SIG-M5 treated with dmso at 0.1 percent for 504 hours (cell line): Measurements from ENCODE around the gene CHTF8.
"Not testable (repeated sequence)": the region's sequence is repeated elsewhere in the genome, so short reads cannot be mapped to it uniquely, and the experiment has no call there.

Source experiments
- DNase-seq: peaks from one replicate; lab custom pipeline; 2025; ENCODE audit not compliant: unreplicated experiment; lab: John Stamatoyannopoulos, UW

The CHTF8 gene

GRCh38 chr16:69139464-69139863 lies 7.1 kb upstream of the CHTF8 start:
- DNase-seq = not testable (repeated sequence)

- no peak for DNase-seq
These were observed 6.2 kb upstream of the CHTF8 start for GRCh38 chr16:69138608-69139007.

- DNase-seq = peak; percentile 18
These were observed 1.1 kb upstream of the CHTF8 start for GRCh38 chr16:69133373-69133954.

- DNase-seq = peak; percentile 79
These were observed 457 bp downstream of the CHTF8 start for GRCh38 chr16:69131839-69132423.

- peak; percentile 77 for DNase-seq
These were observed 1.1 kb downstream of the CHTF8 start for GRCh38 chr16:69131167-69131838.

DNA sequence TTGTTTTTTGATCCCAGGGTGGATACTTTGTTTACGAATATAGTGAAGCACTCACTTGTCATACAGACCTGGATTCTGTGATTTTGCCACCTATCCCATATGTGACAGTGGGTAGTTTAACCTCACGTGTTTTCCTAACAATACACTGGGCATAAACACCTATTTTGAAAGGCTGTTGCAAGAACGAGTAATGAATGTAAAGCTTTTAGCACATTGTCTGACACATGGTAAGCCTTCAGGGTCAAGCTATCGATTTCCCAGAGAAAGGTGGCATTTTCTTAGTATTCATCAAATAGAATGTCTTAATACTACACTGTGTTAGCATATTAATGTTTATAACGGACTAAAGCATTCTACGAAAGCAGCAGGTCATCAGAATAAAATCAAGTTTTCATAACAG lies 1.9 kb downstream of the CHTF8 start:
- no peak for DNase-seq

DNA sequence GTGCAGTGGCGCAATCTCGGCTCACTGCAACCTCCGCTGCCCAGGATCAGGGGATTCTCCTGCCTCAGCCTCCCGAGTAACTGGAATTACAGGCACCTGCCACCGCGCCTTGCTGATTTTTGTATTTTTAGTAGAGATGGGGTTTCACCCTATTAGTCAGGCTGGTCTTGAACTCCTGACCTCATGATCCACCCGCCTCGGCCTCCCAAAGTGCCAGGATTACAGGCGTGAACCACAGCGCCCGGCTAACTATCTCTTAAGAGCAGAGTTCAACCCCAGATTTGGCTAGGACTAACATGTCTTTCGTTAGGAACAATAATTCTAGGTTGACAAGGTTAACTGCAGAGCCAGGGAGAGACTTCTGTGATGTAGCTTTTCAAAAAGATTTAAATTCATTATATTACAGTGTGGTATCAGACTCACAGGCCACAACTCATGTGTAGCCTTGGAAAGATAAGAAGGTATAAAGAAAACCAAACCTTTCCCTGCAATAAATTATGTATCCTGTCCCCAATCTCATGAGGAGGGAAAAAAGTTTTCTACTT lies 4.3 kb downstream of the CHTF8 start:
- no peak for DNase-seq

DNA sequence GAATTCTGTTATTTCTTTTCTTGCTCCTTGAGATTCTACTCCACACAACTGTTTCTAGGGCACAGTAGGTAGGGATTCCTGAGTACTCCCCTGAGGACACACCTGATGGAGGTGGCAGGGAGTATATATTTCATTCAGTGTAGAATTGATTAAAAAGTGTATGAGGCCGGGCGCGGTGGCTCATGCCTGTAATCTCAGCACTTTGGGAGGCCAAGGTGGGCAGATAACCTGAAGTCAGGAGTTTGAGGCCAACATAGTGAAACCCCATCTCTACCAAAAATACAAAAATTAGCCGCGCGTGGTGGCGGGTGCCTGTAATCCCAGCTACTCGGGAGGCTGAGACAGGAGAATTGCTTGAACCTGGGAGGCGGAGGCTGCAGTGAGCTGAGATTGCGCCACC lies 5.6 kb downstream of the CHTF8 start:
- DNase-seq = not testable (repeated sequence)

- no peak for DNase-seq
These were observed 6.2 kb downstream of the CHTF8 start for GRCh38 chr16:69126221-69126620.

DNA sequence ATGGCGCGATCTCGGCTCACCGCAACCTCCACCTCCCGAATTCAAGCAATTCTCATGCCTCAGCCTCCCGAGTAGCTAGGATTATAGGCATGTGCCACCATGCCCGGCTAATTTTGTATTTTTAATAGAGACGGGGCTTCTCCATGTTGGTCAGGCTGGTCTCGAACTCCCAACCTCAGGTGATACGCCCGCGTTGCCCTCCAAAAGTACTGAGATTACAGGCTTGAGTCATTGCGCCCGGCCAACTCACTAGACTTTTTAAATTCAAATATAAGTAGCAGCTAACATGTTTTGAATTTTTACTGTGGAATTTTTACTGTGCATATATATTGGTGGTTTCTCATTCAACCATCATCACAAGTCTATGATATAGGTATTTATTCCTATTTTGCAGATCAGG lies 7.4 kb downstream of the CHTF8 start:
- DNase-seq = not testable (repeated sequence)

DNA sequence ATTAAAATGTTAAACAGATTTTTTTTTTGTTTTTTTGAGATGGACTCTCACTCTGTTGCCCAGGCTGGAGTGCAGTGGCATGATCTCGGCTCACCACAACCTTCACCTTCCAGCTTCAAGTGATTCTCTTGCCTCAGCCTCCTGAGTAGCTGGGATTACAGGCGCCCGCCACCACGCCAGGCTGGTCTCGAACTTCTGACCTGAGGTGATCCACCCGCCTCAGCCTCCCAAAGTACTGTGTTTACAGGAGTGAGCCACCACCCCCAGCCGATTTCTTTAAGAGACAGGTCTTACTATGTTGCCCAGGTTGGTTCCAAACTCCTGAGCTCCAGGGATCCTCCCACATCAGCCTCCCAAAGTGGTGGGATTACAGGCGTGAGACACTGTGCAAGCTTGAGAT lies 8.0 kb downstream of the CHTF8 start:
- not testable (repeated sequence) for DNase-seq

GRCh38 chr16:69123910-69124309 lies 8.5 kb downstream of the CHTF8 start:
- DNase-seq = peak; percentile 60

GRCh38 chr16:69120096-69120664 lies 12.2 kb downstream of the CHTF8 start:
- DNase-seq = no peak

- DNase-seq = no peak
These were observed 12.9 kb downstream of the CHTF8 start for GRCh38 chr16:69119536-69119935.

DNA sequence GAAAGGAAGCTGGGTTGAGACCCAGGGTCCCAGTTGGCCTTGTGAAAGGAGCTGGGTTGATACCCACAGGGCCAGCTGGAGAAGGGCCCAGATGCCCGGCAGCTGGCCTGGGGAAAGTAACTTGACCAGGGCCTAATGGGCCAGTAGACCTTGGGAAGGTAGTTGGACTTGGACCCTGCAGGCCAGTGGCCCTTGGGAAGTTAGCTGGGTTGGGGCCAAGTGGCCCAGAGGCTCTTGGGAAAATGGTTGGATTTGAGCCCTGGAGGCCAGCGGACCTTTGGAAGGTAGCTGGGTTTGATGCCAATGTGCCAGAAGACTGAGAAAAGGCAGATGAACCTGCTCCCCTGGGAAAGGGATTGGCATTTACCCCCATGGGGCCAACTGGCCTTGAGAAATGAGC lies 13.4 kb downstream of the CHTF8 start:
- no peak for DNase-seq

DNA sequence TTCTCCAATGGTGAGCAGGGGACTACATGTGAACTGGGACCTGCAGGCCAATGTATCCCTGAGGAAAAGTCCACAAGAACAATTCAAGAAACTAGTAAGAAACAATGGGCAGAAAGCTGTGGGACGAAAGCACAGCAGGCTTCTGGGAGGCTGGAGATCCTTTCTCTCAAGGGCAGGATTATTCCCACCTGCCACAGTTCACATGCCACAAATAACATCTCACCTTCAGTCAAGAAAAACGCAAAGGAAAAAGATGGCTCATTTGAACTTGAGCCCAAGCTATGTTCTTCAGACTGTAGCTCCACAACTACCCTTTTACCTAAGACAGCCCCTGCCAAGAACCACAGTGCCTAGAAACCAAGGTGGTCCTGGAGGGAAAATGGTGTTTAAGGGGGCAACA lies 13.9 kb downstream of the CHTF8 start:
- DNase-seq = no peak

- DNase-seq = no peak
These were observed 15.5 kb downstream of the CHTF8 start for GRCh38 chr16:69116906-69117305.

- DNase-seq = no peak
These were observed 16.0 kb downstream of the CHTF8 start for GRCh38 chr16:69116256-69116875.

GRCh38 chr16:69115837-69116236 lies 16.6 kb downstream of the CHTF8 start:
- DNase-seq = no peak

- no peak for DNase-seq
These were observed 17.0 kb downstream of the CHTF8 start for GRCh38 chr16:69115361-69115760.

- no peak for DNase-seq
These were observed 17.4 kb downstream of the CHTF8 start for GRCh38 chr16:69114976-69115355.
